MM.1S (cell line): Measurements from ENCODE around the gene MYMX.

Source experiments
- EZH2 ChIP-seq: fragments of 300-600 bp; sonication (generic); optimal IDR thresholded peaks from 2 replicates; pipeline ENCODE3; 2017; ENCODE audit warnings: low read depth, mild to moderate bottlenecking, antibody characterized with exemption, low read length, mixed read lengths
- TF ChIP-seq, protein P1 (sequence below): fragments of 300-600 bp; sonication (generic); IDR thresholded peaks from 2 replicates; pipeline ENCODE4 v1.5.1; 2016; ENCODE audit warnings: antibody characterized with exemption, low read length, mixed read lengths

- no peak for TF ChIP-seq EZH2
- TF ChIP-seq, protein P1, sequence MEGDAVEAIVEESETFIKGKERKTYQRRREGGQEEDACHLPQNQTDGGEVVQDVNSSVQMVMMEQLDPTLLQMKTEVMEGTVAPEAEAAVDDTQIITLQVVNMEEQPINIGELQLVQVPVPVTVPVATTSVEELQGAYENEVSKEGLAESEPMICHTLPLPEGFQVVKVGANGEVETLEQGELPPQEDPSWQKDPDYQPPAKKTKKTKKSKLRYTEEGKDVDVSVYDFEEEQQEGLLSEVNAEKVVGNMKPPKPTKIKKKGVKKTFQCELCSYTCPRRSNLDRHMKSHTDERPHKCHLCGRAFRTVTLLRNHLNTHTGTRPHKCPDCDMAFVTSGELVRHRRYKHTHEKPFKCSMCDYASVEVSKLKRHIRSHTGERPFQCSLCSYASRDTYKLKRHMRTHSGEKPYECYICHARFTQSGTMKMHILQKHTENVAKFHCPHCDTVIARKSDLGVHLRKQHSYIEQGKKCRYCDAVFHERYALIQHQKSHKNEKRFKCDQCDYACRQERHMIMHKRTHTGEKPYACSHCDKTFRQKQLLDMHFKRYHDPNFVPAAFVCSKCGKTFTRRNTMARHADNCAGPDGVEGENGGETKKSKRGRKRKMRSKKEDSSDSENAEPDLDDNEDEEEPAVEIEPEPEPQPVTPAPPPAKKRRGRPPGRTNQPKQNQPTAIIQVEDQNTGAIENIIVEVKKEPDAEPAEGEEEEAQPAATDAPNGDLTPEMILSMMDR = no peak
Observed at GRCh38 chr6:44194326-44194725, 22.4 kb upstream of the MYMX start.
